Measurements from ENCODE around the gene TRIM9.

GRCh38 chr14:50967790-50968189 lies 127.1 kb downstream of the TRIM9 start:
- TF ChIP-seq ZNF586 (CRISPR knock-in tag; conservative IDR thresholded peaks at IDR 0.05) (no peak), ZNF3 (CRISPR knock-in tag; IDR thresholded peaks at IDR 0.05) (no peak), ZNF263 (CRISPR knock-in tag; IDR thresholded peaks at IDR 0.05; ENCODE audit: borderline replicate concordance) (no peak), PATZ1 (CRISPR knock-in tag; IDR thresholded peaks at IDR 0.05; ENCODE audit: borderline replicate concordance) (no peak), TCF7 (IDR thresholded peaks at IDR 0.05; ENCODE audit: borderline replicate concordance) (no peak), CTCF (IDR thresholded peaks at IDR 0.05 in 2 of 3, conservative IDR thresholded peaks at IDR 0.05 in 1 of 3; ENCODE audit: insufficient read depth in 2 of 3, low read depth in 1 of 3, low read length in 3 of 3) (no peak)

Data from K562 (cell line).